GM23338 (cell line): Measurements from ENCODE around the gene SERTAD3. TPM values are rescaled to one million over a fixed set of nuclear protein-coding genes. Genes with fewer than 3 reads are reported as not detected.

Source experiments
- ATAC-seq: fragments of 200-7000 bp; cut with Tn5 transposase; 3 replicates; pipeline ENCODE4 v1.9.1; 2020
- DNase-seq: peaks from one replicate; pipeline ENCODE4 v3.0.0-alpha.2; 2015; ENCODE audit warnings: low spot score
- H2AFZ ChIP-seq: fragments of 200-600 bp; sonication (generic); 2 replicates; pipeline ENCODE4 v1.8.0; 2016; ENCODE audit warnings: antibody characterized with exemption, mild to moderate bottlenecking, moderate library complexity
- H3F3A ChIP-seq: fragments of 200-600 bp; sonication (generic); replicated peaks from 2 replicates; pipeline ENCODE4 v1.8.0; 2017; ENCODE audit warnings: antibody characterized with exemption, mixed run types, low read depth
- H3K27ac ChIP-seq: fragments of 200-600 bp; sonication (generic); 2 replicates; pipeline ENCODE4 v1.6.1; 2016; ENCODE audit warnings: low read depth
- H3K27me3 ChIP-seq: fragments of 200-600 bp; sonication (generic); 2 replicates; pipeline ENCODE4 v1.8.0; 2016; ENCODE audit warnings: mild to moderate bottlenecking, mixed run types, moderate library complexity; ENCODE audit not compliant: insufficient read depth
- H3K36me3 ChIP-seq: fragments of 200-600 bp; sonication (generic); 2 replicates; pipeline ENCODE4 v1.8.0; 2016; ENCODE audit warnings: mild to moderate bottlenecking; ENCODE audit not compliant: insufficient read depth
- H3K4me1 ChIP-seq: fragments of 200-600 bp; sonication (generic); 2 replicates; pipeline ENCODE4 v1.8.0; 2016; ENCODE audit warnings: mild to moderate bottlenecking, moderate library complexity; ENCODE audit not compliant: insufficient read depth
- H3K4me2 ChIP-seq: fragments of 200-600 bp; sonication (generic); 2 replicates; pipeline ENCODE4 v1.7.1; 2017; ENCODE audit warnings: mixed run types
- H3K4me3 ChIP-seq: fragments of 200-600 bp; sonication (generic); 2 replicates; pipeline ENCODE4 v1.6.1; 2016; ENCODE audit warnings: mixed run types
- H3K79me2 ChIP-seq: fragments of 200-600 bp; sonication (generic); replicated peaks from 2 replicates; pipeline ENCODE4 v1.8.0; 2017; ENCODE audit warnings: mild to moderate bottlenecking; ENCODE audit not compliant: insufficient read depth
- H3K9me2 ChIP-seq: fragments of 200-600 bp; sonication (generic); 2 replicates; pipeline ENCODE4 v1.8.0; 2017; ENCODE audit not compliant: insufficient read depth
- H4K20me1 ChIP-seq: fragments of 200-600 bp; sonication (generic); replicated peaks from 2 replicates; pipeline ENCODE4 v1.8.0; 2017; ENCODE audit warnings: mild to moderate bottlenecking; ENCODE audit not compliant: insufficient read depth
- H3K27ac Mint-ChIP-seq: 2 replicates; pipeline ENCODE4 v1.8.0; 2020; ENCODE audit warnings: inconsistent platforms, mild to moderate bottlenecking, moderate library complexity, mixed read lengths
- H3K27me3 Mint-ChIP-seq: 3 replicates; pipeline ENCODE4 v1.8.0; 2022; ENCODE audit warnings: low read depth, mild to moderate bottlenecking, moderate library complexity, mixed read lengths, inconsistent platforms; ENCODE audit not compliant: insufficient read depth, poor library complexity
- H3K36me3 Mint-ChIP-seq: 3 replicates; pipeline ENCODE4 v1.8.0; 2021; ENCODE audit warnings: low read depth, mild to moderate bottlenecking, inconsistent platforms, moderate library complexity, mixed read lengths
- H3K4me1 Mint-ChIP-seq: 3 replicates; pipeline ENCODE4 v1.8.0; 2020; ENCODE audit warnings: mild to moderate bottlenecking, inconsistent platforms, mixed read lengths
- H3K4me3 Mint-ChIP-seq: 3 replicates; pipeline ENCODE4 v1.8.0; 2021; ENCODE audit warnings: moderate library complexity, mild to moderate bottlenecking, inconsistent platforms, mixed read lengths
- H3K9me3 Mint-ChIP-seq: 3 replicates; pipeline ENCODE4 v1.8.0; 2020; ENCODE audit warnings: moderate library complexity, mild to moderate bottlenecking, inconsistent platforms, mixed read lengths
- CREB1 ChIP-seq: fragments of 250-450 bp; sonication (Bioruptor Pico); IDR thresholded peaks from 2 replicates; pipeline ENCODE4 v1.5.0; 2020; ENCODE audit warnings: low read depth, mild to moderate bottlenecking, moderate library complexity
- CTCF ChIP-seq, 2 experiments: fragments of 200-600 bp in 1 of 2; sonication (generic) in 1 of 2; conservative IDR thresholded peaks; 2 replicates each; pipeline versions ENCODE4 v1.5.1 to v1.6.1; 2016 to 2017; ENCODE audit warnings: antibody characterized with exemption in 2 of 2, low read depth in 2 of 2, mild to moderate bottlenecking in 2 of 2, moderate library complexity in 1 of 2
- ETS1 ChIP-seq: IDR thresholded peaks from 2 replicates; pipeline ENCODE4 v1.6.1; 2016; ENCODE audit warnings: antibody characterized with exemption
- EZH2 ChIP-seq: fragments of 200-600 bp; sonication (generic); IDR thresholded peaks from one replicate; pipeline ENCODE4 v1.8.0; 2017; ENCODE audit warnings: antibody characterized with exemption, mild to moderate bottlenecking, low read depth; ENCODE audit not compliant: unreplicated experiment
- EZH2phosphoT487 ChIP-seq: fragments of 200-600 bp; sonication (generic); IDR thresholded peaks from one replicate; pipeline ENCODE4 v1.8.1; 2018; ENCODE audit warnings: antibody characterized with exemption; ENCODE audit not compliant: unreplicated experiment
- JUNB ChIP-seq: IDR thresholded peaks from one replicate; pipeline ENCODE4 v1.6.1; 2016; ENCODE audit warnings: antibody characterized with exemption; ENCODE audit not compliant: unreplicated experiment
- NANOG ChIP-seq: IDR thresholded peaks from 2 replicates; pipeline ENCODE4 v1.6.1; 2016; ENCODE audit warnings: antibody characterized with exemption, borderline replicate concordance
- POLR2AphosphoS5 ChIP-seq: IDR thresholded peaks from 2 replicates; pipeline ENCODE4 v1.6.1; 2016; ENCODE audit warnings: antibody characterized with exemption, low read depth
- REST ChIP-seq: IDR thresholded peaks from one replicate; pipeline ENCODE4 v1.6.1; 2018; ENCODE audit warnings: antibody characterized with exemption; ENCODE audit not compliant: unreplicated experiment
- STAT1 ChIP-seq: IDR thresholded peaks from one replicate; pipeline ENCODE4 v1.6.1; 2016; ENCODE audit warnings: antibody characterized with exemption; ENCODE audit not compliant: unreplicated experiment
- ZNF114 ChIP-seq: fragments of 250-450 bp; sonication (Bioruptor Pico); IDR thresholded peaks from 2 replicates; pipeline ENCODE4 v1.5.0; 2020; ENCODE audit warnings: mild to moderate bottlenecking, moderate library complexity
- ZNF331 ChIP-seq: fragments of 250-450 bp; sonication (Bioruptor Pico); IDR thresholded peaks from 2 replicates; pipeline ENCODE4 v1.5.0; 2020; ENCODE audit warnings: low read depth, mild to moderate bottlenecking, moderate library complexity
- ZNF462 ChIP-seq: fragments of 250-450 bp; sonication (Bioruptor Pico); IDR thresholded peaks from 2 replicates; pipeline ENCODE4 v1.5.0; 2020; ENCODE audit warnings: mild to moderate bottlenecking, moderate library complexity
- polyA plus RNA-seq: library from polyadenylated mRNA; unstranded; fragments of >200 nt; fragmentation: Nextera tagmentation; extraction: Ambion mirVana; gene quantifications from 2 replicates; pipeline ENCODE4 v1.2.1, GENCODE V29; 2016
- total RNA-seq: library from RNA; depleted of rRNA; stranded (reverse); fragments of >200 nt; shearing (Covaris generic); gene quantifications from 2 replicates; pipeline ENCODE4 v1.2.3, GENCODE V29; 2014

SERTAD3 gene
- total and polyA plus RNA-seq, 2 experiments from 2014 or later = 15.4 to 24.1 TPM

- peak overlapping the region; percentile 56; the same call in 1 of the 2 replicates for H3K27ac Mint-ChIP-seq
- ATAC-seq = no peak
Observed at GRCh38 chr19:40457953-40458596, 13.9 kb upstream of the SERTAD3 start.

More at GRCh38 chr19:40457953-40458596, 13.9 kb upstream of the SERTAD3 start:
- no peaks in the 10 kb centered on the region for H3K36me3 Mint-ChIP-seq
- Histone ChIP-seq H3K36me3 (no peaks in the 10 kb centered on the region), H3F3A (no peaks in the 10 kb centered on the region), H3K4me2 (no peak overlapping the region), H3K9me2 (no peaks in the 10 kb centered on the region), H4K20me1 (no peaks in the 10 kb centered on the region), H3K4me3 (no peak overlapping the region), H3K4me1 (no peaks in the 10 kb centered on the region), H3K27me3 (no peaks in the 10 kb centered on the region), H3K27ac (no peak overlapping the region), H3K79me2 (no peaks in the 10 kb centered on the region), H2AFZ (no peak overlapping the region)
- H3K4me3 Mint-ChIP-seq = no peak overlapping the region
- no peaks in the 10 kb centered on the region for H3K9me3 Mint-ChIP-seq
- DNase-seq = no peak
- no peak for TF ChIP-seq STAT1
- TF ChIP-seq REST = no peak
- no peak for TF ChIP-seq ETS1
- TF ChIP-seq EZH2 = no peak
- no peak for TF ChIP-seq POLR2AphosphoS5
- no peak for TF ChIP-seq JUNB
- TF ChIP-seq NANOG = no peak
- no peak for TF ChIP-seq EZH2phosphoT487
- no peak for TF ChIP-seq ZNF462 (CRISPR knock-in tag)
- TF ChIP-seq ZNF114 (CRISPR knock-in tag) = no peak
- TF ChIP-seq ZNF331 (CRISPR knock-in tag) = no peak
- TF ChIP-seq CREB1 = no peak
- no peak for TF ChIP-seq CTCF (conservative IDR thresholded peaks at IDR 0.05; ENCODE audit: low read depth in 2 of 2)
- H3K27me3 Mint-ChIP-seq = peaks cover 9% of the 10 kb centered on the region
- H3K4me1 Mint-ChIP-seq = peaks cover 2% of the 10 kb centered on the region; the same call in 1 of the 3 replicates
